Hair follicular keratinocyte (primary cell): ENCODE measurements around the gene NPC1L1. TPM values are rescaled to one million over a fixed set of nuclear protein-coding genes. Genes with fewer than 3 reads are reported as not detected.

Experiments used
- total RNA-seq: library from RNA; depleted of rRNA; stranded (reverse); fragments of >200 nt; gene quantifications from 2 replicates; pipeline ENCODE4 v1.2.3, GENCODE V29; 2015

NPC1L1 gene
- total RNA-seq: not detected in 2 replicates

GRCh38 chr7:44541028-44541869 lies at the start of gene NPC1L1:
TSS of gene NPC1L1 (minus strand) at chr7:44541330. CDS start at chr7:44541259, 71 bp downstream.

DNA sequence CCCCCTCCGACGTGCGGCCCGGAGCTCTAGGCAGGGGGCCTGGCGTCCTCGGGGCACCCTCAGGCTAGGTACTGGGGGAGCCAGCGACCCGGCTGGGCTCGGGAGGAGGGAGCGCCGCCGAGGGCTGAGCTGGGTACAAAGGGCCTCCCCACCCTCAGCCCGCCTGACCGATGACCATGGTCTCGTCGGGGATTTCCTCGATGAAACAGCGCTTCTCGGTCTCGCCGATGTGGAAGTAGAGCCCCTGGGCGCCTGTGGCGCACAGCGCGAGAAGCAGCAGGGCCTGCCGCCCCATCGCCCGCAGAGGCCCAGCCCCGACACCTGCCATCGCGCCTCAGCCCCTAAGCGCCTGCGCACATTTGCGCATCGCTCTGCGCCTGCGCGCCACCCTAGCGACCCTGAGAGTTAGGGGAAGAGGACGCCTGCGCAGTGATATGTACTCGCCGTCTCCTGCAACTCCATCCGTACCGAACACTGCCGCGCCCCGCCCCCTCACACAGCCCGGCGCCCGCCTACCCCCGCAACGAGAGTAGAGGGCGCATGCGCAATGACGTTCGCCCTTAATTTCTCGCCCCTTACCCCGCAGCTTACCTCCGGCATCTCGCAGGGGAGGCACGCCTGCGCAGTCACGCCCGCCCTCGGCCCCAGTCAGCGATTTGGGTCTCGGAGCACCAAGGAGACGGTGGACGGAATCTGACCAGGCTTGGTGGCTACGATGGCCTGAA lies 40.9 kb upstream of the NPC1L1 start, which contains the start of gene TMED4:
TMED4 (minus strand) TSS at position 353 of the 725 bp plus-strand sequence; CDS start at position 328, 25 bp downstream.

DNA sequence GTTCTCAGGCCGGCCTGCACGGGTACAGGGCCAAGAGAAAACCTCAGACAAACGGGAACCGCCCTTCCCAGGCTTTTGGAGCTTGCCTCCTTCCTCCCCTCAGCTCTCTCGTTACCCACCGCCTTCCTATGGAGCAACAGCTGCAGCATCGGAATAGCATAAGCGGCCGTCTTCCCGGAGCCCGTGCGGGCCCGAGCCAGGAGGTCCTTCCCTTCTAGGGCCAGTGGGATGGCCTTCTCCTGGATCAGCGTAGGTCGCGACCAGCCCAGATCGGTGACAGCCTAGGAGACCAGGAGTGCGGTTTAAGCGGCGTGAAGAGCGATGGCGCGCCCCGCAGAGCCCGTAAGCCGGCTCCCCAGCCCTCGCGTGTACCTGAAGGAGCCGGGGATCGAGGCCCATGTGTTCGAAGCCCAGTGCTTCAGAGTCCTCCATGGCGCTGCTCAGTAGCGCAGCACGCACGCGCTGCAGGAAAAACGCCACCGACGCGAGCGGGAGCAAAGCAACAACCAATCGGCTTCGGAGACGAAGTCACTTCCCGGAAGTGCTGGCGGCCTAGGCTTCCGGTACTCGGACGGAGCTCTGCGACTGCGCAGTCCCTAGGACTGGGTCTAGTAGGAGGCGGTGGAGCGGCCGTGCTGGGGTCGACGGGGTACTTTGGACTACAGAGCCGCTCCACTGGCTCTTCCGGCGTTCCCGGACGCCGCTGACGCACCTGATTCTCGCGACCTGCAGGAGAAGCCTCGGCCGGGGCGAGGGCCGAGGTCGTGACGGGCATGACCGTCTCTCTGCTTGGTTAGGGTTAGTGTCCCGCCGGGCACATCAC lies 32.5 kb upstream of the NPC1L1 start, which contains the start of gene DDX56:
DDX56 (minus strand) TSS at position 445 of the 823 bp plus-strand sequence; CDS start at position 432, 13 bp downstream.

GRCh38 chr7:44490351-44491200 lies 50.6 kb downstream of the NPC1L1 start, which contains the start of gene NUDCD3:
TSS of gene NUDCD3 (minus strand) at chr7:44490658. CDS start at chr7:44490600, 58 bp downstream.

Other genes with a start within 250 kb of the NPC1L1 start
- 0.04 and 0.47 TPM in 2 replicates for gene CAMK2B, start 215.7 kb downstream of the NPC1L1 start, total RNA-seq
- 52.2 and 64.8 TPM in 2 replicates for gene NUDCD3, start 50.7 kb downstream of the NPC1L1 start, total RNA-seq
- gene DDX56, start 32.6 kb upstream of the NPC1L1 start, total RNA-seq: 59.3 and 95.2 TPM in 2 replicates
- gene TMED4, start 40.9 kb upstream of the NPC1L1 start, total RNA-seq: 80.9 and 103 TPM in 2 replicates
- gene OGDH, start 65.3 kb upstream of the NPC1L1 start, total RNA-seq: 88.0 and 95.1 TPM in 2 replicates
- 9.4 and 10.1 TPM in 2 replicates for gene ZMIZ2, start 207.5 kb upstream of the NPC1L1 start, total RNA-seq